ENCODE results near the gene CCDC88A. TPM values are rescaled to one million over a fixed set of nuclear protein-coding genes. Genes with fewer than 3 reads are reported as not detected.

Gene CCDC88A
- total RNA-seq, 1 experiment from 2014 or later: 84.5 TPM

GRCh38 chr2:55330541-55331297 lies 88.9 kb downstream of the CCDC88A start:
- no peaks in the 10 kb centered on the region for H3K27me3 ChIP-seq (replicated peaks; ENCODE audit: insufficient read depth, low read depth, low read length, poor library complexity)
- no peak overlapping the region for H3K4me3 ChIP-seq (ENCODE audit: low read depth, low read length, poor library complexity, severe bottlenecking)
- H3K9me3 ChIP-seq (ENCODE audit: low read depth, low read length, poor library complexity, severe bottlenecking): no peaks in the 10 kb centered on the region
- no peak for DNase-seq (ENCODE audit: low spot score)
- ChIA-PET CTCF (no interaction called here), POLR2A (ENCODE audit: low non-redundant PET) (no interaction called here)
- no peaks in the 10 kb centered on the region for H3K4me1 ChIP-seq (ENCODE audit: insufficient read depth, low read length, poor library complexity, severe bottlenecking)
- no peak for TF ChIP-seq EZH2 (IDR thresholded peaks at IDR 0.05; ENCODE audit: borderline replicate concordance, low read depth, low read length, poor library complexity, severe bottlenecking)
- no peak for TF ChIP-seq CTCF (conservative IDR thresholded peaks at IDR 0.05; ENCODE audit: low read depth, low read length)
- peaks cover 16% of the 10 kb centered on the region for H3K36me3 ChIP-seq (ENCODE audit: insufficient read depth, low read length, poor library complexity, severe bottlenecking)
- BruUV-seq (replicated peaks): no TSS peak
- no peak overlapping the region for H3K27ac ChIP-seq (ENCODE audit: low read depth, low read length, poor library complexity, severe bottlenecking)
- intact Hi-C loops (cut with micrococcal nuclease; ENCODE audit: unreplicated experiment): no loop called here

- Histone ChIP-seq H3K9me3 (ENCODE audit: low read depth, low read length, poor library complexity, severe bottlenecking) (no peaks in the 10 kb centered on the region), H3K27me3 (replicated peaks; ENCODE audit: insufficient read depth, low read depth, low read length, poor library complexity) (no peaks in the 10 kb centered on the region), H3K4me1 (ENCODE audit: insufficient read depth, low read length, poor library complexity, severe bottlenecking) (no peaks in the 10 kb centered on the region), H3K4me3 (ENCODE audit: low read depth, low read length, poor library complexity, severe bottlenecking) (no peak overlapping the region), H3K27ac (ENCODE audit: low read depth, low read length, poor library complexity, severe bottlenecking) (no peak overlapping the region), H3K36me3 (ENCODE audit: insufficient read depth, low read length, poor library complexity, severe bottlenecking) (peaks cover 10% of the 10 kb centered on the region)
- POLR2A ChIA-PET (ENCODE audit: low non-redundant PET): no interaction called here
- BruUV-seq (replicated peaks): no TSS peak
- no peak for DNase-seq (ENCODE audit: low spot score)
- CTCF ChIA-PET: no interaction called here
- intact Hi-C loops (cut with micrococcal nuclease; ENCODE audit: unreplicated experiment): no loop called here
- TF ChIP-seq EZH2 (IDR thresholded peaks at IDR 0.05; ENCODE audit: borderline replicate concordance, low read depth, low read length, poor library complexity, severe bottlenecking): no peak
- no peak for TF ChIP-seq CTCF (conservative IDR thresholded peaks at IDR 0.05; ENCODE audit: low read depth, low read length)
These were observed 92.0 kb downstream of the CCDC88A start for GRCh38 chr2:55327470-55328230.

- intact Hi-C loops (cut with micrococcal nuclease; ENCODE audit: unreplicated experiment): no loop called here
- no peak for DNase-seq (ENCODE audit: low spot score)
- H3K4me3 ChIP-seq (ENCODE audit: low read depth, low read length, poor library complexity, severe bottlenecking): no peak overlapping the region
- no peak overlapping the region for H3K27ac ChIP-seq (ENCODE audit: low read depth, low read length, poor library complexity, severe bottlenecking)
- POLR2A ChIA-PET (ENCODE audit: low non-redundant PET): no interaction called here
- CTCF ChIA-PET: no interaction called here
- no peaks in the 10 kb centered on the region for H3K9me3 ChIP-seq (ENCODE audit: low read depth, low read length, poor library complexity, severe bottlenecking)
- H3K4me1 ChIP-seq (ENCODE audit: insufficient read depth, low read length, poor library complexity, severe bottlenecking): no peaks in the 10 kb centered on the region
- BruUV-seq (replicated peaks): no TSS peak
- TF ChIP-seq CTCF (conservative IDR thresholded peaks at IDR 0.05; ENCODE audit: low read depth, low read length) (no peak), EZH2 (IDR thresholded peaks at IDR 0.05; ENCODE audit: borderline replicate concordance, low read depth, low read length, poor library complexity, severe bottlenecking) (no peak)
- H3K27me3 ChIP-seq (replicated peaks; ENCODE audit: insufficient read depth, low read depth, low read length, poor library complexity): no peaks in the 10 kb centered on the region
- peaks cover 42% of the 10 kb centered on the region for H3K36me3 ChIP-seq (ENCODE audit: insufficient read depth, low read length, poor library complexity, severe bottlenecking)
These were observed 104.7 kb downstream of the CCDC88A start for GRCh38 chr2:55314985-55315384.

Data from A673 (cell line).